GM21619 (cell line): Measurements from ENCODE around the gene SLC24A2.

ENCODE experiments used
- ATAC-seq: cut with Tn5 transposase; IDR thresholded peaks from one replicate; pipeline ENCODE4 v1.9.1; 2021; ENCODE audit not compliant: unreplicated experiment

Gene SLC24A2

DNA sequence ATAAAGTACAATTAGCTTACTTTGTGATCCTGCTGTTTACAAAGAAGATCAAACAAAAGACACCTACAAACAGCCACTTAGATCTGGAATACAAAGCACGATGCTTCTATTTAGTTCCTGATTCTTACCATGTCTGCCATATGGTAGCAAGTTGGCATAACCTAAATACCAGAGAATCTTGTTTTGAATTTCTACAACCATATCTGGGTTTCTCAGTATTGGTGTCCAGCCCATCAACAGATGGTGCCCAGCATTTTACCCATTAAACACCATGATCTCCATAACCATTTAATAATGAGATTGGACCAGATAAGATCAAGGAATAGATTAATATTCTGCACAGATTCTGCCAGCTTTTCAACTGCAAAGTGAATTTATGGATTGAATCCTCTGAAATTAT lies 29.8 kb downstream of the SLC24A2 start:
- no peak for ATAC-seq

DNA sequence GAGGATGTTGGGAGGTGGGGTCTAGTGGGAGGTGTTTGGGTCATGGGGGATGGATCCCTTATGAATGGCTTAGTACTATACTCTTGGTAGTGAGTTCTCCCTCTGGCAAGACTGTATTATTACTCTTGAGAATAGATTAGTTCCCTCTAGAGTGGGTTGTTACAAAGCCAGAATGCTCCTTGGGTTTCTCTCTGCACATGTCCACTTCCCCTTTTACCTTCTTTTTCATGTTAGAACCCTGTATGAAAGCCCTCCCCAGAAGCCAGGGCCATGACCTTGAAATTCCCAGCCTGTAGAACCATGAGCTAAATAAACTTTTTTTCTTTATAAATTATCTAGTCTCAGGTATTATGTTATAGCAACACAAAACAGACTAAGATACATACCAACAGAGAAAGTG lies 31.1 kb downstream of the SLC24A2 start:
- ATAC-seq: no peak

DNA sequence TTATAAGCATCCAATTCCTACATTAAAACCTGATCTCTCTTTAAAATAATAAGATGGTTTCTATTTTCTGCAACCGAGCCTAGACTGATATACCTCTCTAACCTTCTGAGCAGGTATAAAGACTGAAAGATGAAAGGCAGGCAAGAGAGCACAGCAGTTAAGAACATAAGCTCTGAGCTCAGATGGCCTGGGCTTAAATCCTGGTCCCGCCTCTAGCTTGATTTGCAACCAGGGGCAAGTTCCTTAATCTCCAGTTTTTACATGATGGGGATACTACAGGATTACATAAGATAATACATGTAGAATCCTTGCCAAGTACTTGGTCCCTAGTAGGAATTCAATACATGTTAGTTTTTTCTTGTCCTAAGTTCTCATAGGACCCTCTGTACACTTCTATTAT lies 33.9 kb downstream of the SLC24A2 start:
- ATAC-seq: no peak

DNA sequence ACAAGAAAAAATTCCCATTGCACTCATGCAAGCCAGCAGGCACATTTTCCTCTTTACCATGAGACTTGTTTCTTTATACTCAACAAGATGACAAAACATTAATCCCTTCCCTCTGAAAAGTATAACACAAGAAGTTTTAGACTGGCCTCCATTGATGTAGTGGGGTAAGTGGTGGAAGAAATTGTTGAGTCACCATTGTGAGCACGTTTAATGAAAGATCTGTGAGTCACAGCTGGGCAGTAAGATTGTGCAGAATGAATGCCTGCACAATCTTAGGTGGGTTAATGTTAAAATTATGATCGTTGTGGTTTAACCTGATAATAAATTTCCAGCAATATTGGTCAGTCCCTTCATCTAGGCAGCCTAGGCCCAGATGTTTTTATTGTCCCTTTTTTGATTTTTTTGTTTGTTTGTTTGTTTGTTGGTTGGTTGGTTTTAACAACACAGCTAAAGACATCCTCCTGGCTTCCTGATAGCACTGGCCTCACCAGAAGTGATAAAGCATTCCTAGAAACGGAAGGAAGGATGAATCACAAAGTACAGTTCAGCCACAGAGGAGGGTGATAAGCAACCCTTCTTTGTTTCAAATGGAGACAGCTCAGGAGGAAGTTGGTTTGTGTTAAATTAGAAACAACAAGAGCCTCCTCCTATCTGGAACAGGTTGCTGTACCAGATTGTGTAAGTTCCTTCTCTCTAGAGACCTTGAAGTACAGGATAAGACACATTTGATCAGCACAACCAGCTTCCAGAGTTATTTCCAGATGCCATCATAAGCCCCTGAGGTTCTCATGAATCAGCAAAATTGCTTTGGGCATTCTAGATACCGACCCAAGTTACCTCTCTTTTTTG lies 40.3 kb downstream of the SLC24A2 start:
- no peak for ATAC-seq

DNA sequence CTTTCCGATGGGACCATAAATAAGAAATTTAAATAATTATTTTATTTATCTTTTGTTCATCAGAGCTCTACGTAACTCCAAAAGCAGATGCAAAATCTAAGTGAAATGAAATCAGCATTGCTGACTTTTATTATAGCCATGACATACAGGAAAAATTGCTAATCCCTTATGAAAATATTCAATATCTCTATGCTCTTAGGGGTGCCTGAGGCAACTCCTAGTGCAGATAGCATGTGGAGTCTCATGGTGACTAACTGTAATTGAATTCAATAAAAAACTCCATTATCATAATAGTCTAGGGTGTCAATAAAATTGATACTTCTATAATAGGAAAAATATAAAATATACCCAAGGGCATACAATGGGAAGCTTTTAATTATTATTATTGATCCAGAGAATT lies 42.6 kb downstream of the SLC24A2 start:
- no peak for ATAC-seq

DNA sequence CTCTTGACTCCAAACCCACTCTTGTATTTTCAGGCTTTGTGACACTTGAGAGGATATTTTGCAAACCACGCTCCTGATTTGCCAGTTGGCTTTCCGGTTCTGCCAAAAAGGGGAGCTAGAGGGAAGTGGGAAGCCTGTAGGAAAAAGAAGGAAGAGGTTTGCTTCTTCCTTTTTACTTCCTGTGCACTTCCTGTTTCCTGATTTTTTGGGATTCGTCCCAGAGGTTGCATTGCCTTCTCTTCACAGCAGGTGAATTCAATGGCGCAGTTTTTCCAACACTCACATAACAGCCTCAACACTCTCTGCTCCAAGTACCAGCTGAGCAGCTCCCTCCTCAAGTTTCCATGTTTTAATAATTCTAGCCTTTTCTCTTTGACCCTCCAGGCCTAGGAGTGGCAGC lies 47.7 kb downstream of the SLC24A2 start:
- ATAC-seq: no peak
